ENCODE data around the gene ZMYM5. TPM values are rescaled to one million over a fixed set of nuclear protein-coding genes. Genes with fewer than 3 reads are reported as not detected.
"Not testable (repeated sequence)": the region's sequence is repeated elsewhere in the genome, so short reads cannot be mapped to it uniquely, and the experiment has no call there.

Gene ZMYM5
- polyA plus RNA-seq, 4 donors: 4.5 to 19.7 (median 7.3) TPM

- peak; percentile 77 for FAIRE-seq
Observed at GRCh38 chr13:19782727-19783682, 80.4 kb downstream of the ZMYM5 start, which contains the start of gene PSPC1. TSS of gene PSPC1 (minus strand) at chr13:19782945. CDS start at chr13:19782757, 188 bp downstream.

DNA sequence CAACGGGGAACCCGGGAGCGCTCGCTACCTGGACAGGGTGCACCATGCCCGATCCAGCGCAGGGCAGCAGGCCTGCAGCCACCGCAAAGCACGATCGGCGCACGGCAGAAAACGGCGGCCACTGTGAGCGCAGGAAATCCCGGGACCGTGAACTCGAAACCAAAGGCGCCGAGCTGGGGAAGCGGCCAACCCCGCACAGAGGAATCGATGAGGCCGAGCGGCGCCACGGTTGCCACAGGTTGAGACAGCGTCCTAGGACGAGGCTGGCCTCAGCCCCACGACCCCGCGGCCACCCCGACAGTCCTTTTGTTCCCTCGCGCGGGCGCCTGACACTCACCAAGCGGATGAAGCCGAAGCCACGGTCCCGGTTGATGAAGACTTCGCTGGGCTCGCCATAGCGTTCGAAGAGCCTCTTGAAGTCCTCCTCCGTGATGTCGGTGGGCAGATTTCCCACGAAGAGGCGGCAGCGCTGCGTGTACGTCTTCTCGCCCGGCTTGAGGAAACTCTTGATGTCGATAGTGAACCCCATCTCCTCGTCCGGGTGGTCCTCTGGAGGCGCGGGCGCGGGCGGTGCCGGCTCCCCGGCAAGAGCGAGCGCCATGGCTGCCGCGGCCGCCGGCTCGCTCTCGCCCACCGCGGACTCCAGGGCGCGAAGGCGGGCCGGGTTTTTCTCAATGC lies 81.3 kb downstream of the ZMYM5 start:
- no peaks in the 10 kb centered on the region for H3K27me3 ChIP-seq (ENCODE audit: control insufficient read depth in 3 of 3, insufficient read depth in 3 of 3, low read length in 3 of 3)
- DNase-seq: peak; percentile 52 to 79
- no peaks in the 10 kb centered on the region for H3K4me1 ChIP-seq (ENCODE audit: control insufficient read depth in 3 of 3, insufficient read depth in 2 of 3, low read depth in 1 of 3, low read length in 2 of 3)
- 0% methylated on average over 74 to 77 of the region's 77 CpGs for WGBS, 3 donors
- FAIRE-seq: no peak
- H3K9me3 ChIP-seq (ENCODE audit: control insufficient read depth in 2 of 2, insufficient read depth in 1 of 2, low read depth in 1 of 2, low read length in 1 of 2): no peaks in the 10 kb centered on the region
- H3K4me3 ChIP-seq (ENCODE audit: low read depth in 1 of 3, low read length in 3 of 3): peak overlapping the region; percentile 86 to 97 (median 95)
- H3K36me3 ChIP-seq (ENCODE audit: control insufficient read depth in 3 of 3, insufficient read depth in 2 of 3, low read depth in 1 of 3, low read length in 3 of 3): peaks cover 0 to 4% (median 0%) of the 10 kb centered on the region in 3 donors
- peak overlapping the region; percentile 80 to 97 (median 86) for H3K27ac ChIP-seq (ENCODE audit: low read depth in 1 of 3, low read length in 2 of 3)

More at GRCh38 chr13:19782727-19783682, 80.4 kb downstream of the ZMYM5 start, which contains the start of gene PSPC1:
- H3K36me3 ChIP-seq (ENCODE audit: control insufficient read depth in 3 of 3, insufficient read depth in 2 of 3, low read depth in 1 of 3, low read length in 3 of 3); H3K9me3 ChIP-seq (ENCODE audit: control insufficient read depth in 2 of 2, insufficient read depth in 1 of 2, low read depth in 1 of 2, low read length in 1 of 2); H3K4me1 ChIP-seq (ENCODE audit: control insufficient read depth in 3 of 3, insufficient read depth in 2 of 3, low read depth in 1 of 3, low read length in 2 of 3); H3K27me3 ChIP-seq (ENCODE audit: control insufficient read depth in 3 of 3, insufficient read depth in 3 of 3, low read length in 3 of 3): not testable (repeated sequence)
- 18 to 19% (median 19%) methylated on average over 50 of the region's 50 CpGs for WGBS, 3 donors
- Histone ChIP-seq H3K27ac (ENCODE audit: low read depth in 1 of 3, low read length in 2 of 3) (peak within 1 kb of the TSS; percentile 80 to 97 (median 86)), H3K4me3 (ENCODE audit: low read depth in 1 of 3, low read length in 3 of 3) (peak within 1 kb of the TSS; percentile 86 to 97 (median 95))
- peak; percentile 96 for DNase-seq

GRCh38 chr13:19781526-19781925 lies 81.9 kb downstream of the ZMYM5 start:
- FAIRE-seq (no peak), DNase-seq (peak in 1 of 2 donors; percentile 5)
- H3K4me3 ChIP-seq (ENCODE audit: low read depth in 1 of 3, low read length in 3 of 3): peak overlapping the region; percentile 86 to 97 (median 95)
- H3K36me3 ChIP-seq (ENCODE audit: control insufficient read depth in 3 of 3, insufficient read depth in 2 of 3, low read depth in 1 of 3, low read length in 3 of 3): peaks cover 0 to 4% (median 0%) of the 10 kb centered on the region in 3 donors
- H3K9me3 ChIP-seq (ENCODE audit: control insufficient read depth in 2 of 2, insufficient read depth in 1 of 2, low read depth in 1 of 2, low read length in 1 of 2): no peaks in the 10 kb centered on the region
- peak overlapping the region in 2 of 3 donors; percentile 80 to 97 for H3K27ac ChIP-seq (ENCODE audit: low read depth in 1 of 3, low read length in 2 of 3)
- no peaks in the 10 kb centered on the region for H3K4me1 ChIP-seq (ENCODE audit: control insufficient read depth in 3 of 3, insufficient read depth in 2 of 3, low read depth in 1 of 3, low read length in 2 of 3)
- no peaks in the 10 kb centered on the region for H3K27me3 ChIP-seq (ENCODE audit: control insufficient read depth in 3 of 3, insufficient read depth in 3 of 3, low read length in 3 of 3)
- 4 to 8% (median 5%) methylated on average over 9 of the region's 9 CpGs for WGBS, 3 donors

- not testable (repeated sequence) for H3K27ac ChIP-seq (ENCODE audit: low read depth in 1 of 3, low read length in 2 of 3); FAIRE-seq; H3K27me3 ChIP-seq (ENCODE audit: control insufficient read depth in 3 of 3, insufficient read depth in 3 of 3, low read length in 3 of 3); H3K36me3 ChIP-seq (ENCODE audit: control insufficient read depth in 3 of 3, insufficient read depth in 2 of 3, low read depth in 1 of 3, low read length in 3 of 3); H3K9me3 ChIP-seq (ENCODE audit: control insufficient read depth in 2 of 2, insufficient read depth in 1 of 2, low read depth in 1 of 2, low read length in 1 of 2); DNase-seq; H3K4me1 ChIP-seq (ENCODE audit: control insufficient read depth in 3 of 3, insufficient read depth in 2 of 3, low read depth in 1 of 3, low read length in 2 of 3)
- H3K4me3 ChIP-seq (ENCODE audit: low read depth in 1 of 3, low read length in 3 of 3): peak overlapping the region in 2 of 3 donors; percentile 12 to 86
- WGBS, 3 donors: 82 to 88% (median 88%) methylated on average over 19 to 22 of the region's 22 CpGs
Observed at GRCh38 chr13:19780753-19781418, 82.6 kb downstream of the ZMYM5 start.

Other genes starting within 250 kb of the ZMYM5 start
- 10 to 100 TPM; 21.2 to 54.7 (median 28.1) TPM for gene MPHOSPH8, start 230.0 kb downstream of the ZMYM5 start, polyA plus RNA-seq
- 10 to 100 TPM; 18.8 to 43.4 (median 30.8) TPM for gene PSPC1, start 80.7 kb downstream of the ZMYM5 start, polyA plus RNA-seq
- 10 to 100 TPM; 13.2 to 52.3 (median 17.9) TPM for gene ZMYM2, start 95.1 kb upstream of the ZMYM5 start, polyA plus RNA-seq

All from small intestine (tissue), 7 donors.